NAMALWA (cell line): ENCODE data around the gene TTYH2.

Source experiments
- DNase-seq: peaks from one replicate; pipeline ENCODE4 v3.0.0-alpha.2; 2015; ENCODE audit warnings: low spot score

TTYH2 gene

DNA sequence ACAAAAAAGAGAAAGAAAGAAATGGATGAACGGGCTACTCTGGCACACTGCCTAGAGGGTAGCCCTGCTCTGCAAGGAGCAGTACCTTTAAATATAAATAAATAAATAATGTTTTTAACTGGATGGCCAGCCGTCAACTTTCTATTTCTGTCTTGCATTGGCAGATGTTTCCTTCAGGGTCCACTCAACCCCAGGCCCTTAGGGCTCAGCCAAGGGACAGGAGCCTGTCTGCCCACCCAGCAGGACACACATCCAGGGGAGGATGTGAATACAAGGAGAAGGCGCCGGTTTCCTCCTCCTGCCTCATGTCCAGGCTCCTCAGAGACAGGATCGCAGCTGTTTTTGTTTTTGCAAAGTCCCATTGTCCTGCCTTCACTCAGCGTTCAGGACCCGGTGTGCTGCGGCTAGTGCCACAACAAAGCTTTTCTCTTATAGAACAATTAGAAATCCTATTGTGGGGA lies 22.6 kb downstream of the TTYH2 start:
- no peak for DNase-seq

GRCh38 chr17:74237321-74237720 lies 23.9 kb downstream of the TTYH2 start:
- no peak for DNase-seq

DNA sequence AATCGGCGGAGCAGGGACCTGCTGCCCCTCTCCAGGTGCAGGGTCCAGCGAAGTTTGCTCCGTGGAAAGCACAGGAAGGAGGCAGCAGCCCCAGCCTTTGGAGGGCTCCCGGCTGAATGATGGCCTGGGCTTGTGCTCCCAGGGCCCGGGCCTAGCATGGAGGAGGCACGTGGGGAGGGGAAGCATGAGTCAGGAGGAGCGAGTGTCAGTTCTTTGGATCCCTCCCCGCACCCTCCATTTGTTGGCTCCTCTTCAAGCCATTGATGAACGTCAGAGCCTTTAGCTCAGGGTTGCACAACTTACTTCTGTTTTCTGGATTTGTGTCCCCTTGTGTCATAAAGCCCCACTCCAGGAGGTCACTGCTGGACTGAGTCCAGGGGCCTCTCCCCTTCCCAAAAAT lies 25.8 kb downstream of the TTYH2 start:
- DNase-seq = no peak

DNA sequence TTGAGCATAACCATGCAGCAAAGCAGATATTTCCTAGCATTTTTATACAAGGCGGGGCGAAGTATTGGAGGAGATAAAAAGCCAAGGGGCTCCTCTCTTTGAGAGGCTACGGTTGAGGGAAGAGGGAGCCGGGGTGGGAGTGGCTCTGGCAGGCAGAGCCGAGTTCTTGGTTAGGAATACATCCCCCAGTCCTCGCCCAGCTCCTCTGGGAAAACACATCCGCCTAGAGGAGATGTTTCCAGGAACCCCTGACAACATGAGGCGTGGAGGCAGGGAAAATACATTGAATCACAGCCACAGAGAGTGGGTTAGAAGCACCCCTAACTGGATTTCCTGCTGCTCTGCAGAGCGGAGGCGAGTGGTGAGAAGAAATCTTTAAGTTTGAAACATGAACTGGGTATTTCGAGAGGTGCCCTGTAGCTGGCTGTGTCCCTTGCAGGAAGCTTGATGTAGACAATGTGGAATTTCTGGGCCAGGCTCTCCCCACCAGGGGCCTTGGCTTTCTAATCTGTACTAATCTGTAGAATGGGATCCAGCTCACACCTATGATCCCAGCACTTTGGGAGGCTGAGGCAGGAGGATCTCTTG lies 27.3 kb downstream of the TTYH2 start:
- no peak for DNase-seq

GRCh38 chr17:74241431-74241830 lies 28.1 kb downstream of the TTYH2 start:
- DNase-seq = no peak

DNA sequence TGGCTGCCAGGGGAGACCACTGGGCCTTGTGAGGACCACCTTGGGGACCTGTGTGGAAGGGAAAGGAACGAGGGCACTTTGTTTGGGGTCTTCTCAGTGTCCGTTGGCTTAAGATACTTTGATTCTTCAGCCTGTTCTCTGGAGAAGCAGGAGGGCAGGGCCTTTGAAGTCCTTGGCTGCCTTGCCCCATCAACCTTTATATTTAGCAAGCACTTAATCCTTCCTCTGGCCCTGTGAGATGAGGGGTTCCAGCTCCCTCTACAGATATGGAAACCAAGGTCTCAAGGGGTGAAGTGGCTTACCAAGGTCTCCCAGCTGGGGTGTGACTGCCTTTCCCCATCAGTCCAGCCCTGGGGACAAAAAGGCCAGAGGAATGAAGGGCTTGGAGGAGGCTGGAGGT lies 28.5 kb downstream of the TTYH2 start:
- DNase-seq = no peak

GRCh38 chr17:74243013-74243755 lies 29.8 kb downstream of the TTYH2 start:
- no peak for DNase-seq

- DNase-seq = no peak
Measured at GRCh38 chr17:74244128-74244527, 30.8 kb downstream of the TTYH2 start.

DNA sequence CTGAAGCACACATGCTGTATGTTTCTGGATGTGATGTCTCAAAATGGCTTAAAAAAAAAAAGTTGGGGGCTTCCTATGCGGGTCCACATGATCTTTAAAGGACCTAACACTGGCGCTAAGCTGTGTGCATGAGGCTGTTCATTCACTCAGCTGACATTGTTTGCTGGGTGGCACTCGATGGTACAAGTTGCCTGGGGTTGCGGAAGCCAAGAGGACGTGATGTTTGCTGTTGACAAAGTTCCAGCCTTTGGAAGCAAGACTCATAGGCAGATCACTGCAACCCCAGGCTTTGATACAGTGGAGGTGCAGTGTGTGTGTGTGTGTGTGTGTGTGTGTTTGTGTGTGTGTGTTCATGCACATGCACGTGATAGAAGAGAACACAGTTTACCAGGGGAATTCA lies 31.2 kb downstream of the TTYH2 start:
- DNase-seq = no peak

DNA sequence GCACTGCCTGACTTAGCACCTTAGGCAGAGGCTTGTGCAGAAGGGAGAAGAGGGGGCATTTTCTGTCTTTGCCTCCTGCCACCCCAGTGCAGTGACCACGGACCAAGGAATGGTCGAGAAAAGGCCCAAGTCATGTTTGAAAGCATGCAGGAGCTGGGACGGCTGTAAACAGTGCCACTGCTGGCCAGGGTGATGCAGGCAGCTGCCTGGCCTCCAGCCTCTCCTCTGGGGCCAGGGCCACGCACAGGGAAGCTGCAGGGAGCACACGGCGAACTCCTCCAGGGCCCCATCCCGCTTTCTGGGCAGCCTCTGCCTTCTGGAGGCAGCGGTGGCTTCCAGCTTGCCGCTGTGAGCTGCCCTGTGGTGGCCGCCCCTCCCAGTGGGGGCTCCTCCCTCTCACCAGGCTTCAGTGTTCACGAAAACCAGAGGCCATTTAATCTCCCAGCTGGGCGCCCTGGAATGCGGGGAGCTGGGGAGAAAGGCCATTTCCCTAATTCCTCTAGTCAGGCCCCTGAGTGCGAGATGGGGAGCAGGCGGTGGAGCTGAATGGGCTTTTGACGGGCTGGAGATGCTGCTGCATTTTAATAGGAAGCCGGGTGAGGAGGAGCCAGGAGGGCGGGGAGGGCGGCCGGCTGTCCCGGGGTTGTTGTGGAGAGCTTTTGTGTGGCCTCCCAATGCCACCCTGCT lies 31.9 kb downstream of the TTYH2 start:
- no peak for DNase-seq

- DNase-seq = no peak
Measured at GRCh38 chr17:74245871-74246270, 32.5 kb downstream of the TTYH2 start.

DNA sequence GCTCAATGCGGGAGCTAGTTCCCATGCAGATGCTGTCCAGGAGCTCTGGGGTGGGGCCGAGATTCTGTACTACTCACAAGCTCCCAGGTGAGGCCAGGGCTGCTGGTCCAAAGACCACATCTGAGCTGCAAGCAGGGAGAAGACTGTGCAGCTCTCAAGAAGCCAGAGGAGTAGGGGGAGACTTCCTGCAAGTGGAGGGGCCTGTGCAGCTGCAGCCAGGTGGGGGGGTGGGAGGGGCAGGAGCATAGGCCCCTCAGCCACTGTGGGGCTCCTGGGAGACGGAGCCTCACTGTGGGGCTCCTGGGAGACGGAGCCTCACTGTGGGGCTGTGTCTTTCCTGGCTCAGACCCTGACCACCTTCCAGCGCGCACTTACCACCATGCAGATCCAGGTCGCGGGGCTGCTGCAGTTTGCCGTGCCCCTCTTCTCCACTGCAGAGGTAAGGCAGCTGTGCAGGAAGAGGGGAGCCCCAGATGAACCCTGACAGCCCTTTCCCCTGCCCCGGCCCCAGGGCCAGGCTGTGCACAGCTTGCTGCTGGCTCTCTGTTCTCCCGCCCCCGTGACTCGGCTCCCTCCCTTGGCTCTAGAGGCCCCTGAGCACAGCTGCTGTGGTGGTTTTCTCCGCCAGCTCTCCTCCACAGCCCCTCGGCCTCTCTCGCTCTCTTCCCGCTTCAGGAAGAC lies 36.4 kb downstream of the TTYH2 start:
- no peak for DNase-seq

DNA sequence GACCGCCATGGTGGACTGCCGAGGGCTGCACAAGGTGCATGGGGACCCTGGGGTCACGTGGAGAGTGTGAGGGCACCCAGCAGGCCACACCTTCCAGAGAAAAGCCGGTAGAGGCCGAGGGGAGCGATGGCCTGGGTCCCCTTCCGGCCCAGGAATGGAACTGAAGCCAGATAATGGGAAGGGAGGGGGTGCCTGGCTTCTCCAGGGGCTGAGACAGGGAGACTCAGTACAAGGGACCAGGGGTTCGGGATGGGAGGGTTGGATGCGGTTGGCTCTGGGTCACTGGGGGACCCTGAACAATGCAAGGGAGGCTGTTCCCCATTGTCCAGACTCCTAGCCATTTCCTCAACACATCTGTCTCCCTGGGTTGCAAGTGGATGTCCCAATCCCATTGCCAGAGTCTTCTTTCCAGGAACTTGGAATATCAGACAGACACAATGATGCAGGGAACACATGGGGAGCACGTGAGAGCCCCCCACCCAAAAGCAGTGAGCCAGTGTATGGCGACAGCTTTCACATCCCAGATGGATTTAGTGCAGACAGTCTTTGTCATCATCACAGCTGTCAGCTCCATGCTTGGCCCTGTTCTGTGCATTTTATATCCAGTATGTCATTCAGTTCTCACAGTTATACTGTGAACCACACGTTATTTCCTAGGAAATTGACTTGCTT lies 37.1 kb downstream of the TTYH2 start:
- no peak for DNase-seq

DNA sequence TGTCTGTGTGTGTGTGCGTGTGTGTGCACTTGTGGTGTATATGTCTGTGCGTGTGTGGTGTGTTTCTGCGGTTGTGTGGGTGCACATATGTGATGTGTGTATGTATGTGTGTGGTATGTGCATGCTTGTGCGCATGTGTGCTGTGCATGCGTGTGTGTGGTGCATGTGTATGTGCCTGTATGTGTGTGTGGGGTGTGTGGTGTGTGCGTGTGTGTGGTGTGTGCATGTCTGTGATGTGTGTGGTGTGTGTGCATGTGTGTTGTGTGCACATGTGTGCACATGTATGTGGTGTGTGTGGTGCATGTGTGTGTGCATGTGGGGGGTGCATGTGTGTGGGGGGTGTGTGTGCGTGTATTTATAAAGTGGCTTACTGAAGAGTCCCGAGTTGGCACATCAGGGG lies 37.7 kb downstream of the TTYH2 start:
- no peak for DNase-seq

DNA sequence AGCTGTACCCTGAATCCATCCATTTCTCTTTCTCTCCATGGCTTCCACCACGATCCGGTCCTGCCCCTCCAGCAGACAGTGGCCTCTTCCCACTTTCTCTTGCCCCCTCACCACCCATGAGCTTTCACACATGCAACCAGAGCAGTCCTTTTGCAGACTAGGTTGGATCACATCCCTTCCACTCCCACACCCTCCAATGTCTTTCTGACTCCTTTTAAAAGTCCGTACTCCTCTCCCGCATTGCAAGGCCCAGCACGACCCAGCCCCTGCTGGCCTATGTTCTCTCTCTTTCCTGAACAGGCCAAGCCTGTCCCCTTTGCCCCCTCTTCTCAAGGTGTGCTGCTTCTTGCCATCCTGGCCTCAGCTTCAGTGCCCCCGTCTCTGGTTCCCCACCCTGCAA lies 38.2 kb downstream of the TTYH2 start:
- DNase-seq = no peak

DNA sequence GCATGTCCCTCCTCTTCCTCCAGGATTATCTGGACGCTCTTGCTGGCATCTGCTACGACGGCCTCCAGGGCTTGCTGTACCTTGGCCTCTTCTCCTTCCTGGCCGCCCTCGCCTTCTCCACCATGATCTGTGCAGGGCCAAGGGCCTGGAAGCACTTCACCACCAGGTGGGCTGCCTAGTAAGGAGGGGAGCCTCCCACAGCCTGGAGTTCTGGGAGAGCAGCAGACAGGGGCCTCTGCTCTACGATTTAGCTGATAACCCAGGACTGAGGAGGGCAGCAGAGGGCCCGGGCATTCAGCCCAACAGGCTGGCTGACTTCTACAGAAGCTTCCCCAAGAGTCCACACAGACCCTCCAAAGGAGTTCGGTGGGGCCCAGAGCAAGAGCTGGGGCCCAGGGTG lies 38.8 kb downstream of the TTYH2 start:
- no peak for DNase-seq

DNA sequence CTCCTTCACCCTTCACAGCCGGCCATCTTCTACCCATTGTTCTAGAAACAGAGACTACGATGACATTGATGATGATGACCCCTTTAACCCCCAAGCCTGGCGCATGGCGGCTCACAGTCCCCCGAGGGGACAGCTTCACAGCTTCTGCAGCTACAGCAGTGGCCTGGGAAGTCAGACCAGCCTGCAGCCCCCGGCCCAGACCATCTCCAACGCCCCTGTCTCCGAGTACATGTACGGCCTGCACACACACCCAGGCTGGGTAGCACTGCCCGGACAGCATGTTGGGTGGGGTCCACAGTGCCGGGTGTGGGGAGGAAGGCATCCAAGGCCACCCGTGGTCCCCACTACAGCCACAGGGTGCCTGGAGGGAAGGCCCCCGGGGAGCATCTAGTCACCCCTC lies 39.7 kb downstream of the TTYH2 start:
- no peak for DNase-seq

- no peak for DNase-seq
Measured at GRCh38 chr17:74257311-74257710, 43.9 kb downstream of the TTYH2 start.

DNA sequence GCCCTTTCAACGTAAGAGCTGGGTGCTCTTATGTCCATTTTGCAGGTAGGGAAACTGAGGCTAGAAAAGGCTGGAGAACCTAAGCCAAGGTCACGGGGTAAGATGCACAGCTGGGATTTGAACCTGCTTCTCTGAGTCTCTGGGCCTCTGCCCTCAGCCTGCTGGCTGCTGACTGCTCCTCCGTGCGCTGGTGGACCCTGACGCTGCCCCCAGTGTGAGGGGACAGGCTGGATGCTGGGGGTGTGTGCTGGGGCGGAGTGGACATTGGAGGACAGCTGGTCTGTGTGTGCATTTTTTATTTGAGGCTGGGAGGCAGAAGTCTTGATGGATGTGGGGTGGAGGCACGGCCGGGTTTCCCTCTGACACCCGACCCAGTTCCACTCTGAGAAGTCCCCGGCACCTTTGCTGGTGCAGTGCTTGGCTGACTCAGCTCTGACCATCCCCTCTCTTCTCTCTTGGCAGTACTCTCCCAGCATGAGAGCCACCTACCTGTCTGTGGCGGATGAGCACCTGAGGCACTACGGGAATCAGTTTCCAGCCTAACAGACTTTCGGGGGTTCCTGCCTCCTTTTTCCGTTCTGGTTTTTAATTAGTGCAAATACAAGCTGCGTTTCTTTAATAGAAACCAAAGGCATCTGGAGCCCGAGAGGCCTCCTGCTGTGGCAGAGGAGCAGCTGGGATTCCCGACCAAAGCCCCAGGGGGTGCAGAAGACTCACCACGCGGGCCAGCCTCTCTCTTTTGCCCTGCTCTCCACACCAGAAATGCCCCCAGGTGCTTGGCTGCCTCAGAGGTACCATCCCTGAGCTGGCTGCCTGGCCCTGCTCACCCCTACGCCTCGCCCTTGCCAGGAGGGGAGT lies 46.5 kb downstream of the TTYH2 start:
- DNase-seq = no peak

DNA sequence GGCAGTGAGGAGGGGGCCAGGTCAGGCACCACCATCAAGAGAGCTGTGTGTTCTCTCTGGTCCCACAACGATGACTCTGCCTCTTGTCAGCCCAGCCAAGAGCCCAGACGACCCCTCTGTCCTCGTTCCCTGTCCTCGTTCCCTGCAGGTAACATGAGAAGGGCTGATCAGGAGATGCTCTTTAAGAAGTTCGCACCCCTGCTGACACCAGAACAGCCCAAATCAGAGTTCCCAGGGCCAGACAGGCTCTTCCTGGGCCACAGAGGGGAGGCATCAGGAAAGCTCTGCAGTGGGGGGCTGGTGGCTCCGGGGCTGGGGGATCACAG lies 47.1 kb downstream of the TTYH2 start:
- DNase-seq = no peak

DNA sequence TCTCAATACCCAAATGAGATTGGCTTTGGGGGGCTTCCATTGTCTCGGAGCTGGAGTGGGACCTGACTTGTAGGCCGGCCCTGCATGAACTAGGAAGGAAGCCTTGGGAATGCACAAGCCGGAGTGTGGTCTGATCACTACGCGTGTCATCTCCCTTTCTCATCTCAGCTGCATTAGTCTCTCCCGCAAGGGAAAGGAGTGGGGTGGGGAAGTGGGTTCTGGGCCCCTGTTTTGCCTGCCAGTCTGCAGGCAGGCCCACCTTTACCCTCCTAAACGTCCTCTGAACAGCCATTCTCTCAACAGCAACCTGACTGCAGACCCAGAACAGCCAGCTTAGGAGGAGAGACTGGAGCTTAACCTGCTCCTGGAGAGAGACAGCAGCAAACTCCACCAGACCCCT lies 49.2 kb downstream of the TTYH2 start:
- no peak for DNase-seq

DNA sequence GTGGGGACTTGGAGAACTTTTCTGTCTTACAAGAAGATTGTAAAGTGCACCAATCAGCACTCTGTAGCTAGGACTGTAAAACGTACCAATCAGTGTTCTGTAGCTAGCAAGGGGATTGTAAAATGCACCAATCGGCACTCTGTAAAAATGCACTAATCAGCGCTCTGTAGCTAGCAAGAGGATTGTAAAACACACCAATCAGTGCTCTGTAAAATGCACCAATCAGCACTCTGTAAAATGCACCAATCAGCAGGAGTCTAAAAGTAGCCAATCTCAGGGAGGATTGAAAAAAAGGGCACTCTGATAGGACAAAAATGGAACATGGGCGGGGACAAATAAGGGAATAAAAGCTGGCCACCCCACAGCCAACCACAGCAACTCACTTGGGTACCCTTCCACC lies 53.7 kb downstream of the TTYH2 start:
- DNase-seq = peak; percentile 24
